Hepatocyte (in vitro differentiated cells): ENCODE results near the gene GALNT3. TPM values are rescaled to one million over a fixed set of nuclear protein-coding genes. Genes with fewer than 3 reads are reported as not detected.

Source experiments
- DNase-seq: peaks from one replicate; pipeline ENCODE4 v3.0.0-alpha.2; 2016; ENCODE audit warnings: low spot score
- H2AFZ ChIP-seq: fragments of 200-600 bp; sonication (generic); 2 replicates; pipeline ENCODE4 v1.6.0; 2016; ENCODE audit warnings: antibody characterized with exemption, mild to moderate bottlenecking
- H3K27ac ChIP-seq: fragments of 200-600 bp; sonication (generic); 2 replicates; pipeline ENCODE4 v1.5.1; 2016; ENCODE audit warnings: mild to moderate bottlenecking
- H3K27me3 ChIP-seq: fragments of 200-600 bp; sonication (generic); 2 replicates; pipeline ENCODE4 v1.6.1; 2016
- H3K36me3 ChIP-seq: fragments of 200-600 bp; sonication (generic); replicated peaks from 2 replicates; pipeline ENCODE4 v1.5.1; 2016; ENCODE audit warnings: low read depth; ENCODE audit not compliant: insufficient read depth
- H3K4me1 ChIP-seq: fragments of 200-600 bp; sonication (generic); 2 replicates; pipeline ENCODE4 v1.5.1; 2016; ENCODE audit warnings: mild to moderate bottlenecking, moderate library complexity; ENCODE audit not compliant: insufficient read depth
- H3K4me2 ChIP-seq: fragments of 200-600 bp; sonication (generic); 2 replicates; pipeline ENCODE4 v1.6.0; 2016
- H3K4me3 ChIP-seq: fragments of 200-600 bp; sonication (generic); 2 replicates; pipeline ENCODE4 v1.5.1; 2016; ENCODE audit warnings: mild to moderate bottlenecking
- H3K79me2 ChIP-seq: fragments of 200-600 bp; sonication (generic); 2 replicates; pipeline ENCODE4 v1.6.0; 2017; ENCODE audit warnings: mild to moderate bottlenecking
- H3K9me2 ChIP-seq: fragments of 200-600 bp; sonication (generic); replicated peaks from 2 replicates; pipeline ENCODE4 v1.6.0; 2017; ENCODE audit warnings: mild to moderate bottlenecking; ENCODE audit not compliant: insufficient read depth
- H3K9me3 ChIP-seq: fragments of 200-600 bp; sonication (generic); 2 replicates; pipeline ENCODE4 v1.5.1; 2016; ENCODE audit warnings: low read depth, mild to moderate bottlenecking
- H4K20me1 ChIP-seq: fragments of 200-600 bp; sonication (generic); 2 replicates; pipeline ENCODE4 v1.6.0; 2016; ENCODE audit warnings: mild to moderate bottlenecking; ENCODE audit not compliant: insufficient read depth, poor library complexity, severe bottlenecking
- CTCF ChIP-seq: fragments of 200-600 bp; sonication (generic); IDR thresholded peaks from 2 replicates; pipeline ENCODE4 v1.5.1; 2016; ENCODE audit warnings: antibody characterized with exemption, mild to moderate bottlenecking; ENCODE audit not compliant: poor library complexity
- EZH2 ChIP-seq: fragments of 200-600 bp; sonication (generic); IDR thresholded peaks from 2 replicates; pipeline ENCODE4 v1.6.1; 2016; ENCODE audit warnings: antibody characterized with exemption, mild to moderate bottlenecking, borderline replicate concordance
- EZH2phosphoT487 ChIP-seq: fragments of 200-600 bp; sonication (generic); IDR thresholded peaks from one replicate; pipeline ENCODE4 v1.6.1; 2018; ENCODE audit warnings: antibody characterized with exemption, mild to moderate bottlenecking, low read depth, moderate library complexity; ENCODE audit not compliant: unreplicated experiment, severe bottlenecking
- WGBS: methylation state at CpG from one replicate; pipeline ENCODE4 v1.1.6; 2016; ENCODE audit warnings: low lambda C conversion rate; ENCODE audit errors: missing lambda C conversion rate; 5-methylcytosine and 5-hydroxymethylcytosine counted together
- polyA plus RNA-seq: library from polyadenylated mRNA; unstranded; fragments of >200 nt; fragmentation: Nextera tagmentation; extraction: Ambion mirVana; gene quantifications from 2 replicates; pipeline ENCODE4 v1.2.1, GENCODE V29; 2016
- total RNA-seq: library from RNA; depleted of rRNA; stranded (reverse); fragments of >200 nt; gene quantifications from 2 replicates; pipeline ENCODE4 v1.2.3, GENCODE V29; 2014

GALNT3 gene
- total and polyA plus RNA-seq, 2 experiments from 2014 or later = 21.5 to 48.1 TPM

GRCh38 chr2:165776796-165777195 is 17.3 kb downstream of the GALNT3 start:
- peaks cover 19% of the 10 kb centered on the region for H3K79me2 ChIP-seq

GRCh38 chr2:165776013-165776412 is 18.0 kb downstream of the GALNT3 start:
- H3K4me1 ChIP-seq = no peaks in the 10 kb centered on the region
- no peak overlapping the region for H3K27ac ChIP-seq
- H3K36me3 ChIP-seq = no peaks in the 10 kb centered on the region
- no peaks in the 10 kb centered on the region for H4K20me1 ChIP-seq
- H2AFZ ChIP-seq = no peak overlapping the region
- H3K9me3 ChIP-seq = no peaks in the 10 kb centered on the region
- peaks cover 19% of the 10 kb centered on the region for H3K79me2 ChIP-seq
- H3K4me3 ChIP-seq = no peak overlapping the region
- 38% methylated on average over 4 of the region's 4 CpGs for WGBS
- no peaks in the 10 kb centered on the region for H3K9me2 ChIP-seq
- no peaks in the 10 kb centered on the region for H3K27me3 ChIP-seq
- TF ChIP-seq CTCF = no peak
- TF ChIP-seq EZH2 = no peak
- no peak for TF ChIP-seq EZH2phosphoT487
- DNase-seq = no peak
- no peak overlapping the region for H3K4me2 ChIP-seq

More at GRCh38 chr2:165776796-165777195, 17.3 kb downstream of the GALNT3 start:
- H3K27ac ChIP-seq = no peak overlapping the region
- no peak overlapping the region for H3K4me2 ChIP-seq
- H3K36me3 ChIP-seq = no peaks in the 10 kb centered on the region
- no peak overlapping the region for H3K4me3 ChIP-seq
- H3K9me3 ChIP-seq = no peaks in the 10 kb centered on the region
- H3K27me3 ChIP-seq = no peaks in the 10 kb centered on the region
- no peak for DNase-seq
- no peaks in the 10 kb centered on the region for H3K4me1 ChIP-seq
- no peaks in the 10 kb centered on the region for H4K20me1 ChIP-seq
- TF ChIP-seq EZH2phosphoT487 (no peak), CTCF (no peak), EZH2 (no peak)
- H2AFZ ChIP-seq = no peak overlapping the region
- no peaks in the 10 kb centered on the region for H3K9me2 ChIP-seq

- H3K4me1 ChIP-seq = no peaks in the 10 kb centered on the region
- no peaks in the 10 kb centered on the region for H3K36me3 ChIP-seq
- 81% methylated on average over 2 of the region's 2 CpGs for WGBS
- DNase-seq = no peak
- peaks cover 8% of the 10 kb centered on the region for H3K79me2 ChIP-seq
- H3K9me3 ChIP-seq = no peaks in the 10 kb centered on the region
- H3K4me2 ChIP-seq = no peak overlapping the region
- no peaks in the 10 kb centered on the region for H3K27me3 ChIP-seq
- H3K4me3 ChIP-seq = no peak overlapping the region
- H3K27ac ChIP-seq = no peak overlapping the region
- H2AFZ ChIP-seq = no peak overlapping the region
- no peak for TF ChIP-seq EZH2phosphoT487
- no peak for TF ChIP-seq CTCF
- TF ChIP-seq EZH2 = no peak
- H4K20me1 ChIP-seq = no peaks in the 10 kb centered on the region
- H3K9me2 ChIP-seq = no peaks in the 10 kb centered on the region
Observed at GRCh38 chr2:165773684-165774083, 20.4 kb downstream of the GALNT3 start.

GRCh38 chr2:165772183-165772582 is 21.9 kb downstream of the GALNT3 start:
- Histone ChIP-seq H3K4me1 (no peaks in the 10 kb centered on the region), H3K4me3 (no peak overlapping the region), H3K27ac (no peak overlapping the region), H4K20me1 (no peaks in the 10 kb centered on the region), H2AFZ (no peak overlapping the region), H3K9me2 (no peaks in the 10 kb centered on the region), H3K27me3 (no peaks in the 10 kb centered on the region), H3K9me3 (no peaks in the 10 kb centered on the region), H3K79me2 (peaks cover 8% of the 10 kb centered on the region), H3K4me2 (no peak overlapping the region), H3K36me3 (no peaks in the 10 kb centered on the region)
- TF ChIP-seq CTCF = no peak
- no peak for TF ChIP-seq EZH2
- no peak for TF ChIP-seq EZH2phosphoT487
- WGBS = 98% methylated on average over 3 of the region's 3 CpGs
- DNase-seq = no peak
